ENCODE results near the gene KEAP1.
"Not testable (repeated sequence)": the region's sequence is repeated elsewhere in the genome, so short reads cannot be mapped to it uniquely, and the experiment has no call there.

The KEAP1 gene

GRCh38 chr19:10497371-10497770 lies 5.8 kb downstream of the KEAP1 start:
- DNase-seq (ENCODE audit: low read depth in 2 of 2) = no peak

DNA sequence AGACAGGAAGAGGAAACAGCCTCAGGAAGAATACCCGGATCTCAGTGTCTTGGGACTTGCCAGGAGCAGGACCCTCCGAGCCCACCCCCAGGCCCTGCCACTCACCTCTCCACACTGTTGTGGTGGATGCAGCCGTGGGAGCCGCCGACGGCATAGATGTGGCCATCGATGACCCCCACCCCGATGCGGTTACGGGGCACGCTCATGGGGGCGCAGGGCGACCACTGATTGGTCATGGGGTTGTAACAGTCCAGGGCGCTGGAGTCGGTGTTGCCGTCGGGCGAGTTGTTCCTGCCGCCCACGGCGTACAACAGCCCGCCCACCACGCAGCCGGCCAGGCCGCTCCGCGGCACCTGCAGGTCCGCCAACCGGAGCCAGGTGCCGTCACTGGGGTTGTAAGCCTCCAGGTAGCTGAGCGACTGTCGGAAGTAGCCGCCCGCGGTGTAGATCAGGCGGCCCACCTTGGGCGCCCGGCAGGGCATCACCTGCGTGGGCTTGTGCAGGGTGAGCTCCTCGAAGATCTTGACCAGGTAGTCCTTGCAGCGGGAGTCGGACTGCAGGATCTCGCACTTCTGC lies 11.6 kb downstream of the KEAP1 start:
- no peak for DNase-seq (ENCODE audit: low read depth in 2 of 2)

DNA sequence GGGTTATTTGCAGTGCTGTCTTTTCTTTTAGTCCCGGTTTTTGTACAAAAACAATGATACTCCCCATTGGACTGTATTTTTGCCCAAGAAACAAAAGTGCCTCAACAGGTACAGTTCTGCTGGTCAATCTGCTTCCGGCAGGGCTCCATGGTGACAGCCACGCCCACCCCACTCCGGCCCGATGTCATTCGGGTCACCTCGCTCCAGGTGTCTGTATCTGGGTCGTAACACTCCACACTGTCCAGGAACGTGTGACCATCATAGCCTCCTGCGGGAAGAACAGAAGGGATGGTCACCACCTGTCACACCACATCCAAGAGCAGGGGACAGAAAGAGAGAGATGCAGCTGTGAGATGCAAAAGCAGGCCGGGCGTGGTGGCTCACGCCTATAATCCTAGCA lies 16.6 kb downstream of the KEAP1 start:
- DNase-seq (ENCODE audit: low read depth in 2 of 2) = no peak

- DNase-seq (ENCODE audit: low read depth in 2 of 2) = peak; percentile 66 to 67
Observed at GRCh38 chr19:10478903-10479384, 24.2 kb downstream of the KEAP1 start.

DNA sequence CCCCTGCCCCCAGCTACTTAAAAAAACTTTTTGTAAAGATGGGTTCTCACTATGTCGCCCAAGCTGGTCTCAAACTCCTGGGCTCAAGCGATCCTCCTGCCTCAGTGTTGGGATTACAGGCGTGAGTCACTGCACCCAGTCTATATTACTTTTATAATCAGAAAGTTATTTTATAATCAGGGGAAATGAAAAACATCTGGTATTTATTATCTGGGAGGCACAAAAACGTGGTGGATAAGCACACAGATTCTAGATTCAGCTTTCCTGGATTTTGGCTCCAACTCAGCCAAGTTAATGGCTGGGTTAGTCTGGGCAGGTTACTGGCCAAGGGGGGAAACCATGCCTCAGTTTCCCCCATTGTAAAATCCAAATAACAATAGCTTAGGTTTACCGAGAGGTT lies 24.7 kb downstream of the KEAP1 start:
- DNase-seq (ENCODE audit: low read depth in 2 of 2) = no peak

DNA sequence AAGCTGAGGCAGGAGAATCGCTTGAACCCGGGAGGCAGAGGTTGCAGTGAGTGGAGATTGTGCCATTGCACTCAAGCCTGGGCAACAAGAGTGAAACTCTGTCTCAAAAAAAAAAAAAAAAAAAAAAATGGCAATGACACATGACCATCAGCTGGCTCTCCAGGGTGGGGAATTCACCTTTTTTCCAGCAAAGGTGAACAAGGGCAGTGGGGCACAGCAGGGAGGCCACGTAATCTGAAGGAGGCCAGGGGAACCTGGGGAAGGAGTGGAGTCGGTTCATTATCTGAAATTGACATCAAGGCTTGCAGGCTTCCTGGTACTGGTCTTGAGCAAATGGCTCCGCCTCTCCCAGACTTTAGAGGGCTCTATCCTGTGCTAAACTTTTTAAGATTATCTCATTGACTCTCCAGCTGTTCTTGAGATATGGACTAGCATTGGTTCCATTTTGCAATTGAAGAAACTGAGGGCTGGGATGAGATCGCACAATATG lies 28.1 kb downstream of the KEAP1 start:
- DNase-seq (ENCODE audit: low read depth in 2 of 2) = no peak

DNA sequence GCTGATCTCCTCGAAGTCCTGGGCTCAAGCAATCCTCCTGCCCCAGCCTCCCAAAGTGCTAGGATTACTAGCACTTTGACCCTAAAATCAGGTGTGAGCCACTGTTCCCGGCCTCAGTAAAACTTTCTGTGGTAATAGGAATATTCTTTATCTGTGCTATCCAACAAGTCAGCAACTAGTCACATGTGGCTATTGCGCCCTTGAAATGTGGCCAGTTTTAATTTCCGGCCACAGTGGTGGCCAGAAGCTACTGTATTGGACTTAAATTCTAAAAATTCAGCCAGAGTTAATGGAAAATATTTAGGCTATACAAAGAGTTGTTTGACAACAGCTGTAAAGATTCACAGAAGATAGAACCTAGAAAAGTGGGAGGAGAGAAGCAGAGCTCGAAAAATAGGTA lies 30.0 kb downstream of the KEAP1 start:
- DNase-seq (ENCODE audit: low read depth in 2 of 2) = no peak

DNA sequence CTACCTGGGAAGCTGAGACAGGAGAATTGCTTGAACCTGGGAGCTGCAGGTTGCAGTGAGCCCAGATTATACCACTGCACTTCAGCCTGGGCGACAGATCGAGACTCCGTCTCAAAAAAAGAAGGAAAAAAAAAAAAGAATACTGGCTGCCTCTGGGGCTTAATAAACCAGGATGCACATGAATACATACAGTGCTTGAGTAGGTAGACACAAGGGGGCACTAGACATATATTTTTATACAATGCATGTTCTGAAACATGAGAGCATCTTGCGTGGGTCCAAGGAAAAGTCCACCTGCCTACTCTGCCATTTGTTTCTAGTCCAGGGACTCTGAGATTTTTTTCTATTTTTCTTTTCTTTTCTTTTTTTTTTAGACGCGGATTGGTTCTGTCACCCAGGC lies 31.2 kb downstream of the KEAP1 start:
- no peak for DNase-seq (ENCODE audit: low read depth in 2 of 2)

- no peak for DNase-seq (ENCODE audit: low read depth in 2 of 2)
Observed at GRCh38 chr19:10468133-10468532, 35.0 kb downstream of the KEAP1 start.

DNA sequence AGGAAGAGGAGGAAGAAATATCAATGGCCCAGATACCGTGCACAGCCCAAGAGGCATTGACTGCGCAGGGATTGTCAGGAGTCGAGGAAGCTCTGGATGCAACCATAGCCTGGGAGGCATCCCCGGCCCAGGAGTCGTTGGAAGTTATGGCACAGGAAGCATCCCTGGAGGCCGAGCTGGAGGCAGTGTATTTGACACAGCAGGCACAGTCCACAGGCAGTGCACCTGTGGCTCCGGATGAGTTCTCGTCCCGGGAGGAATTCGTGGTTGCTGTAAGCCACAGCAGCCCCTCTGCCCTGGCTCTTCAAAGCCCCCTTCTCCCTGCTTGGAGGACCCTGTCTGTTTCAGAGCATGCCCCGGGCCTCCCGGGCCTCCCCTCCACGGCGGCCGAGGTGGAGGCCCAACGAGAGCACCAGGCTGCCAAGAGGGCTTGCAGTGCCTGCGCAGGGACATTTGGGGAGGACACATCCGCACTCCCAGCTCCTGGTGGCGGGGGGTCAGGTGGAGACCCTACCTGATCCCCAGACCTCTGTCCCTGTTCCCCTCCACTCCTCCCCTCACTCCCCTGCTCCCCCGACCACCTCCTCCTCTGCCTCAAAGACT lies 36.0 kb downstream of the KEAP1 start:
- no peak for DNase-seq (ENCODE audit: low read depth in 2 of 2)

GRCh38 chr19:10464456-10464855 lies 38.7 kb downstream of the KEAP1 start:
- no peak for DNase-seq (ENCODE audit: low read depth in 2 of 2)

DNA sequence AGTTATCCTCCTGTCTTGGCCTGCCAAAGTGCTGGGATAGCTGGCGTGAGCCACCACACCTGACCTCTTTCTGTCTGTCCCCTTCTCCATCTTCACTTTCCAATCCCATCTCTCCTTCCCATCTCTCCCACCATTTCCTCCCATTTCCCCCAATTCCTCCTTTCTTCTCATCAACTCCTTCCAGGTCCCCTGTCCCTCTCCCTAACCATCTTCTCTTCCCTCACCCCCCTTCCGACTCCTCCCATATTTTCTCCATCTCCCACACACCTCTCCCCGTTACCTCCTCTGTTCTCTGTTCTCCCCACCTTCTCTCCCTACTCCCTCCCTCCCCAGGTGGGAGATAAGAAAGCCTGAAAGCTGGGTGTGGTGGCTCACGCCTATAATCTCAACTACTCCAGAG lies 40.6 kb downstream of the KEAP1 start:
- no peak for DNase-seq (ENCODE audit: low read depth in 2 of 2)

DNA sequence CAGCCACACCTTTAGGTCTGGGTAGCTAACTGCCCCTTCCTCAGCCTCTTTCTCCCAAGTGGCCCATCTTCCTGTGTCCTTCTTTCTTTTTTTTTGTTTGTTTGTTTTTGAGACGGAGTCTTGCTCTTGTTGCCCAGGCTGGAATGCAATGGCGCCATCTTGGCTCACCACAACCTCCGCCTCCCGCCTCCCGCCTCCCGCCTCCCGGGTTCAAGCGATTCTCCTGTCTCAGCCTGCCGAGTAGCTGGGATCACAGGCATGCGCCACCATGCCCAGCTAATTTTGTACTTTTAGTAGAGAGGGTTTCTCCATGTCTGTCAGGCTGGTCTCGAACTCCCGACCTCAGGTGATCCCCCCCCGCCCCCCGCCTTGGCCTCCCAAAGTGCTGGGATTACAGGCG lies 41.1 kb downstream of the KEAP1 start:
- DNase-seq (ENCODE audit: low read depth in 2 of 2) = not testable (repeated sequence)

DNA sequence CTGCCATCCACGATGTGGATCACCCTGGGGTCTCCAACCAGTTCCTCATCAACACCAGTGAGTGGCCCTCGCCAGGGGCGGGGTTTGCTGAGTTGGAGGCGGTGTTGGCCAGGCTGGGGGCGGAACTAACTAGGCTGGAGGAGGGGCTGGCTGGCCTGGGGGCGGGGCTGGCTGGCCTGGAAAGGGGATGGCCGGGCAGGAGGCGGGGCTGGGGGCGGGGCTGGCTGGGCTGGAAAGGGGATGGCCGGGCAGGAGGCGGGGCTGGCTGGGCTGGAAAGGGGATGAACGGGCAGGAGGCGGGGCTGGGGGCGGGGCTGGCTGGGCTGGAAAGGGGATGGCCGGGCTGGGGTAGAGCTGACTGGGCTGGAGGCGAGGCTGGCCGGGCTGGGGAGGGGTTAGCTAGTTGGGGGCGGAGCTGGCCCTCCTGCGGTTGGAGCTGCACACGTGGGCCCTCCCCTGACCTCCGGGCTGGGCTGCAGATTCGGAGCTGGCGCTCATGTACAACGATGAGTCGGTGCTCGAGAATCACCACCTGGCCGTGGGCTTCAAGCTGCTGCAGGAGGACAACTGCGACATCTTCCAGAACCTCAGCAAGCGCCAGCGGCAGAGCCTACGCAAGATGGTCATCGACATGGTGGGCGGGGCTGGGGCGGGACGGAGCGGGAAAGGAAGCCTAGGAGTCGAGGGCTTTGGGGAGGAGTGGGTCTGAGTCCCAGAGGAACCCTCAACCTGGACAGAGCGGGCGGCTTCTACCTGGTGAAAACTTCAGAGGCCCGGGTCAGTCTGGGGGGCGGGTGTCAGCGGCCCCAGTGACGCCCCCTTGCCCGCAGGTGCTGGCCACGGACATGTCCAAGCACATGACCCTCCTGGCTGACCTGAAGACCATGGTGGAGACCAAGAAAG lies 41.9 kb downstream of the KEAP1 start:
- peak; percentile 57 to 66 for DNase-seq (ENCODE audit: low read depth in 2 of 2)

DNA sequence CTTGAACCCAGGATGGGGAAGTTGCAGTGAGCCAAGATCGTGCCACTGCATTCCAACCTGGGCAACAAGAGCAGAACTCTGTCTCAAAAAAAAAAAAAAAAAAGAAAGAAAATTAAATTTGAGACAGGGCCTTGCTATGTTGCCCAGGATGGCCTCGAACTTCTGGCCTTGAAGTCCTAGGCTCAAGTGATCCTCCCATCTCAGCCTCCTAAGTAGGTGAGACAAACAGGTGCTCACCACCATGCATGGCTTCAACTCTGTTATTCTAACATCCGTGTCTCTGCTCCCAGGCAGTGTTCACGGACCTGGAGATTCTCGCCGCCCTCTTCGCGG lies 42.5 kb downstream of the KEAP1 start:
- DNase-seq (ENCODE audit: low read depth in 2 of 2) = no peak

DNA sequence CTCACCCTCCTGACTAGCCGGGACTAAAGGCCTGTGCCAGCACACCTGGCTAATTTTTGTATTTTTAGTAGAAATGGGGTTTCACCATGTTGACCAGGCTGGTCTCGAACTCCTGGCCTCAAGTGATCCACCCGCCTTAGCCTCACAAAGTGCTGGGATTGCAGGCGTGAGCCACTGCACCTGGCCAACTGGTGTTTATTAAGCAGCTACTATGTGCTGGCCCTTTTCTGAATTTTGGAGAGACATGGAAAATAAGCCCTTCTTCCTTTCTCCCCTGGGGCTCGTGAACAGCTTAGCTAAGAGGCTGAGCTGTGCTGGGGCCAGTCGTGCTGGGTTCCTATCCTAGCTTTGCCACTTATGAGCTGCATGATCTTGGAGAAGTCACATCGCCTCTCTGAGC lies 44.4 kb downstream of the KEAP1 start:
- DNase-seq (ENCODE audit: low read depth in 2 of 2) = not testable (repeated sequence)

GRCh38 chr19:10454267-10454666 lies 48.9 kb downstream of the KEAP1 start:
- no peak for DNase-seq (ENCODE audit: low read depth in 2 of 2)

- no peak for DNase-seq (ENCODE audit: low read depth in 2 of 2)
Observed at GRCh38 chr19:10453852-10454251, 49.3 kb downstream of the KEAP1 start.

GRCh38 chr19:10452726-10453618 lies 50.2 kb downstream of the KEAP1 start:
- DNase-seq (ENCODE audit: low read depth in 2 of 2) = no peak

GRCh38 chr19:10450853-10451609 lies 52.1 kb downstream of the KEAP1 start:
- DNase-seq (ENCODE audit: low read depth in 2 of 2) = no peak

Data from fibroblast of skin of left biceps (primary cell).